Right atrium auricular region (tissue), 2 donors: ENCODE measurements around the gene COL10A1. TPM values are rescaled to one million over a fixed set of nuclear protein-coding genes. Genes with fewer than 3 reads are reported as not detected.

ENCODE experiments used
- DNase-seq: peaks from one replicate; pipeline ENCODE4 v3.0.0-alpha.2; 2019; ENCODE audit warnings: low spot score
- H3K27ac ChIP-seq, 2 donors: fragments of 200-600 bp; sonication (generic); 1 replicate in 1 of 2; 2 replicates in 1 of 2; pipeline ENCODE4 v1.5.1; 2016 to 2019
- H3K27me3 ChIP-seq, 2 donors: fragments of 200-600 bp; sonication (generic); one replicate each; pipeline versions ENCODE4 v1.5.1 to v1.6.0; 2017 to 2019
- H3K36me3 ChIP-seq: fragments of 200-600 bp; sonication (generic); one replicate; pipeline ENCODE4 v1.5.1; 2016
- H3K4me1 ChIP-seq, 2 donors: fragments of 200-600 bp; sonication (generic); one replicate each; pipeline versions ENCODE4 v1.5.1 to v1.6.0; 2017 to 2019
- H3K4me3 ChIP-seq, 2 donors: fragments of 200-600 bp; sonication (generic); 1 replicate in 1 of 2; 2 replicates in 1 of 2; pipeline ENCODE4 v1.5.1; 2017 to 2019; ENCODE audit warnings: mild to moderate bottlenecking in 1 of 2, moderate library complexity in 1 of 2
- H3K9me3 ChIP-seq, 2 donors: fragments of 200-600 bp; sonication (generic); one replicate each; pipeline ENCODE4 v1.5.1; 2019
- CTCF ChIP-seq, 2 donors: fragments of 200-600 bp; sonication (generic); IDR thresholded peaks; one replicate each; pipeline ENCODE4 v1.5.1; 2019; ENCODE audit warnings: antibody characterized with exemption in 2 of 2
- total RNA-seq, 2 donors: library from RNA; depleted of rRNA; stranded (reverse); fragments of >200 nt; gene quantifications; one replicate each; pipeline ENCODE4 v1.1.0, GENCODE V29; 2016

Gene COL10A1
- total RNA-seq, 2 donors from 2014 or later, result not detected

GRCh38 chr6:116070101-116070500, 55.8 kb downstream of the COL10A1 start:
- H3K4me3 ChIP-seq, result no peak overlapping the region
- H3K27me3 ChIP-seq, result no peaks in the 10 kb centered on the region
- DNase-seq, result no peak
- no peak for TF ChIP-seq CTCF (IDR thresholded peaks at IDR 0.05)
- no peaks in the 10 kb centered on the region for H3K36me3 ChIP-seq
- peaks cover 0 to 4% of the 10 kb centered on the region in 2 donors for H3K4me1 ChIP-seq
- H3K9me3 ChIP-seq, result no peaks in the 10 kb centered on the region
- no peak overlapping the region for H3K27ac ChIP-seq

Other genes with a start within 250 kb of the COL10A1 start
- 1 to 10 TPM; 2.7 to 6.3 TPM for gene FRK, start 65.2 kb downstream of the COL10A1 start, total RNA-seq
- gene NT5DC1, start 25.3 kb downstream of the COL10A1 start, total RNA-seq, result 10 to 100 TPM; 11.2 to 22.6 TPM
- 10 to 100 TPM; 29.2 to 34.5 TPM for gene TSPYL4, start 127.9 kb upstream of the COL10A1 start, total RNA-seq
- gene TSPYL1, start 153.8 kb upstream of the COL10A1 start, total RNA-seq, result 10 to 100 TPM; 79.3 to 87.5 TPM
- gene DSE, start 244.8 kb upstream of the COL10A1 start, total RNA-seq, result 10 to 100 TPM; 19.4 to 31.7 TPM